ENCODE measurements around the gene LAIR1. TPM values are rescaled to one million over a fixed set of nuclear protein-coding genes. Genes with fewer than 3 reads are reported as not detected.

Gene LAIR1
- total RNA-seq, 4 donors from 2014 or later = 3.1 to 14.5 (median 8.7) TPM

DNA sequence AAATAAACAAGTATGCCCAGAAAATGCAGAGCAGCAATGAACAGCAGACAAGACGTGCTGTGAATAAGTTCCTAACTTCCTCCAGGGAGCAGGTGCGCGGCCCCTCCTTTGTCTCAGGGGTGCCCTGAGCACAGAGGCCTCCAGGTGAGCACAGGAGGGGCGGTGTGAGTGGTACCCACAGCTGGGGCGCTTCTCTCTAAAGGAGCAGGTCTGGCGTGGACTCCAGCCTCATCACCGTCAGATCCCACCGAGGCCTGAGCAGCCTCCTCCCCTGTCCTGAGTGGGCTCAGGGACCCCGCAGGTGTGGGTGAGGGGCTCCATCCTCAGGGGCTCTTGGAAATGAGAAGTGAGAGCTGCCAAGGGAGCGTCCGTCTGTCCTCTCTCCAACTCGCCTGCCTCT, 54.9 kb downstream of the LAIR1 start:
- no peaks in the 10 kb centered on the region for H3K27me3 ChIP-seq
- WGBS, 2 donors = 71 to 75% methylated on average over 12 of the region's 12 CpGs
- no peak overlapping the region for H3K27ac ChIP-seq
- DNase-seq = no peak
- H3K36me3 ChIP-seq = no peaks in the 10 kb centered on the region
- TF ChIP-seq POLR2A (IDR thresholded peaks at IDR 0.05) = no peak
- TF ChIP-seq, protein P1, sequence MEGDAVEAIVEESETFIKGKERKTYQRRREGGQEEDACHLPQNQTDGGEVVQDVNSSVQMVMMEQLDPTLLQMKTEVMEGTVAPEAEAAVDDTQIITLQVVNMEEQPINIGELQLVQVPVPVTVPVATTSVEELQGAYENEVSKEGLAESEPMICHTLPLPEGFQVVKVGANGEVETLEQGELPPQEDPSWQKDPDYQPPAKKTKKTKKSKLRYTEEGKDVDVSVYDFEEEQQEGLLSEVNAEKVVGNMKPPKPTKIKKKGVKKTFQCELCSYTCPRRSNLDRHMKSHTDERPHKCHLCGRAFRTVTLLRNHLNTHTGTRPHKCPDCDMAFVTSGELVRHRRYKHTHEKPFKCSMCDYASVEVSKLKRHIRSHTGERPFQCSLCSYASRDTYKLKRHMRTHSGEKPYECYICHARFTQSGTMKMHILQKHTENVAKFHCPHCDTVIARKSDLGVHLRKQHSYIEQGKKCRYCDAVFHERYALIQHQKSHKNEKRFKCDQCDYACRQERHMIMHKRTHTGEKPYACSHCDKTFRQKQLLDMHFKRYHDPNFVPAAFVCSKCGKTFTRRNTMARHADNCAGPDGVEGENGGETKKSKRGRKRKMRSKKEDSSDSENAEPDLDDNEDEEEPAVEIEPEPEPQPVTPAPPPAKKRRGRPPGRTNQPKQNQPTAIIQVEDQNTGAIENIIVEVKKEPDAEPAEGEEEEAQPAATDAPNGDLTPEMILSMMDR (IDR thresholded peaks at IDR 0.05) = no peak
- intact Hi-C loops (cut with DNase I) = no loop called here
- no peak overlapping the region for H3K4me3 ChIP-seq (replicated peaks in 1 of 3)
- H3K9me3 ChIP-seq = no peaks in the 10 kb centered on the region
- H3K4me1 ChIP-seq = no peaks in the 10 kb centered on the region

DNA sequence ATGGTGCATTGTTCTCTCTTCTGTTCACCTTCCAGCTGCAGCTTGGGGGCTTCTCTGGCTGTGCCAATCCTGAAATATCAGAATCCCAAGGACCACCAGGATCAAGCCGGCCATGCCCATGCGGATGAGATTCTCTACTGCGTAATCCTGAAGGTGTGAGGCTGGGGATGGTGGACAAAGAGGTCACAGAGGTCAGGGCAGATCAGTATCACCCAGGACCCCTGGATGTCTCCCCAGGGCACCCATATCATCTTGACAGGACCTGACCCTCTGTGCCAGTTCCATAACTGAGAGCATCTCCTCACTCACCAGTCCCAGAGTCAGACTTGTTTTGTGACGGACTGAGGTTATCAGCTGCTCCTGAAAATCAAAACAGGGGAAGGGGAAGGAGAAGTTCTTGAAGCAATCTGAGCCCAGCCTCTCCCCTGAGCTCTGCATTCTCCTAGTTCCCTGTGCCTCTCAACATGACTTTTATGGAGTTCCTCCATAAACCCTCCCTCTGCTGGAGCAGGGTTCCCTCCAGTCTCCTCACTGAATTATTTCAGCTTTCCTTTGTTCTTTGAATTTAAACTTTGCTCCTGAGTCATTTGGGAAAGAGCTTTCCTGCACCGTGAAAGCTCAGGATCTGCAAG, 57.2 kb downstream of the LAIR1 start:
- intact Hi-C loops (cut with DNase I) = no loop called here
- Histone ChIP-seq H3K9me3 (no peaks in the 10 kb centered on the region), H3K4me3 (replicated peaks in 1 of 3) (no peak overlapping the region), H3K27ac (no peak overlapping the region), H3K36me3 (no peaks in the 10 kb centered on the region), H3K4me1 (no peaks in the 10 kb centered on the region), H3K27me3 (no peaks in the 10 kb centered on the region)
- TF ChIP-seq POLR2A (IDR thresholded peaks at IDR 0.05) = no peak
- TF ChIP-seq, protein P1 (IDR thresholded peaks at IDR 0.05) = no peak
- 81 to 88% methylated on average over 5 of the region's 5 CpGs for WGBS, 2 donors
- no peak for DNase-seq

DNA sequence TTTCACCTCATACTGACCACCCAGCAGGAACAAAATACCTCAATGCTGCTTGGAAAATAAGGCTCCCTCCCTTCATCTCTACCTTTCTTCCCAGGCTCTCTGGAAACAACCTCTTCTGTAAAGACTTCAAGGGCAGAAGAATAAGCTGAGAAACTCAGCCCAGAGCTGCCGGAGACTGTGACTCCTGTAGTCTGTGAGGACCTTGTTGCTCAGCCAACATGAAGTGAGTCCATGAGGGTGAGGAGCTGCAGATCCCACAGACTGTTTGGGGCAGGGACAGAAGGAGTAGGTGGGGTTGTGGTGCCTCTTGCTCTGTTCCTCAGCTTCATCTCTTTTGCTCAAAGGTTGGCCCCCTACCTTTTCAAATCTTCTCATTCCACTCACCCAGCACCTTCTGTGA, 59.6 kb downstream of the LAIR1 start:
- intact Hi-C loops (cut with DNase I) = no loop called here
- Histone ChIP-seq H3K4me3 (replicated peaks in 1 of 3) (no peak overlapping the region), H3K27me3 (no peaks in the 10 kb centered on the region), H3K27ac (no peak overlapping the region), H3K36me3 (no peaks in the 10 kb centered on the region), H3K9me3 (no peaks in the 10 kb centered on the region), H3K4me1 (no peaks in the 10 kb centered on the region)
- DNase-seq = no peak
- 81 to 85% methylated on average over 1 of the region's 1 CpG for WGBS, 2 donors
- TF ChIP-seq POLR2A (IDR thresholded peaks at IDR 0.05) = no peak
- TF ChIP-seq, protein P1 (IDR thresholded peaks at IDR 0.05) = no peak

DNA sequence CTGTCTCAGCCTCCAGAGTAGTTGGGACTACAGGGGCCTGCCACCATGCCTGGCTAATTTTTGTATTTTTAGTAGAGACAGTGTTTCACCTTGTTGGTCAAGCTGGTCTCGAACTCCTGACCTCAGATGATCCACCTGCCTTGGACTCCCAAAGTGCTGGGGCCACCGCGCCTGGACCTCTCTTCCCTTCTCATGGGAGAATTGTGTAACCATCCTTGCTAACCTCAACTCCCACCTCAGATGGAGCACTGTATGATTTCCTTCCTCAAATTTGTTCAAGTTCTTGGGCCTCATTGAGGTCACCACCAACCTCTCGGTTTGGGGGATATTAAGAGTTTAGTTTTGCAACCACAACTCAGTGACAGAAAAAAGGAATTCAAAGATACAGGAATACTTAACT, 62.5 kb downstream of the LAIR1 start:
- Histone ChIP-seq H3K9me3 (no peaks in the 10 kb centered on the region), H3K36me3 (no peaks in the 10 kb centered on the region), H3K27ac (no peak overlapping the region), H3K4me1 (no peaks in the 10 kb centered on the region), H3K4me3 (replicated peaks in 1 of 3) (no peak overlapping the region), H3K27me3 (no peaks in the 10 kb centered on the region)
- WGBS, 2 donors = 71 to 78% methylated on average over 4 of the region's 4 CpGs
- no peak for DNase-seq
- no peak for TF ChIP-seq POLR2A (IDR thresholded peaks at IDR 0.05)
- TF ChIP-seq, protein P1 (IDR thresholded peaks at IDR 0.05) = no peak
- intact Hi-C loops (cut with DNase I) = no loop called here

Other genes with a start within 250 kb of the LAIR1 start
- gene TFPT, start 249.3 kb downstream of the LAIR1 start, total RNA-seq = 10 to 100 TPM in 3 of 4 donors, 1 to 10 TPM in 1; 7.7 to 17.9 (median 13.5) TPM
- 10 to 100 TPM; 53.6 to 66.7 (median 57.1) TPM for gene PRPF31, start 249.2 kb downstream of the LAIR1 start, total RNA-seq
- gene CNOT3, start 227.2 kb downstream of the LAIR1 start, total RNA-seq = 10 to 100 TPM; 22.4 to 30.3 (median 29.8) TPM
- 10 to 100 TPM in 1 of 4 donors, 1 to 10 TPM in 3; 6.3 to 14.5 (median 8.2) TPM for gene LENG1, start 205.2 kb downstream of the LAIR1 start, total RNA-seq
- 10 to 100 TPM; 42.6 to 91.7 (median 68.5) TPM for gene TMC4, start 191.8 kb downstream of the LAIR1 start, total RNA-seq
- 100 to 1,000 TPM in 1 of 4 donors, 10 to 100 TPM in 3; 47.3 to 101 (median 69.0) TPM for gene MBOAT7, start 175.4 kb downstream of the LAIR1 start, total RNA-seq
- 100 to 1,000 TPM in 1 of 4 donors, 10 to 100 TPM in 3; 58.1 to 102 (median 82.0) TPM for gene TSEN34, start 173.6 kb downstream of the LAIR1 start, total RNA-seq
- 1,000 to 10,000 TPM; 1,847 to 2,152 (median 2,039) TPM for gene RPS9, start 164.1 kb downstream of the LAIR1 start, total RNA-seq
- gene LILRB3, start 141.9 kb downstream of the LAIR1 start, total RNA-seq = 10 to 100 TPM in 2 of 4 donors, 1 to 10 TPM in 1, under 1 TPM in 1; 0.56 to 16.1 (median 10.1) TPM
- 1 to 10 TPM in 2 of 4 donors, under 1 TPM in 1, not detected in 1; 0.46 to 1.6 (median 1.1) TPM for gene LILRA6, start 122.1 kb downstream of the LAIR1 start, total RNA-seq
- gene LILRB5, start 107.7 kb downstream of the LAIR1 start, total RNA-seq = 10 to 100 TPM in 1 of 4 donors, 1 to 10 TPM in 3; 2.0 to 11.4 (median 5.9) TPM
- 1 to 10 TPM in 2 of 4 donors, under 1 TPM in 2; 0.67 to 2.0 (median 1.1) TPM for gene LILRB2, start 83.8 kb downstream of the LAIR1 start, total RNA-seq
- under 1 TPM in 2 of 4 donors, not detected in 2; 0.45 to 0.81 TPM for gene LILRA5, start 51.8 kb downstream of the LAIR1 start, total RNA-seq
- not detected for gene LILRA4, start 25.8 kb downstream of the LAIR1 start, total RNA-seq
- under 1 TPM in 2 of 4 donors, not detected in 2; 0.45 to 0.94 TPM for gene TTYH1, start 50.5 kb upstream of the LAIR1 start, total RNA-seq
- gene LENG8, start 84.3 kb upstream of the LAIR1 start, total RNA-seq = 100 to 1,000 TPM; 124 to 219 (median 157) TPM
- 1 to 10 TPM; 1.3 to 4.6 (median 3.2) TPM for gene LENG9, start 98.8 kb upstream of the LAIR1 start, total RNA-seq
- gene CDC42EP5, start 108.4 kb upstream of the LAIR1 start, total RNA-seq = 10 to 100 TPM in 2 of 4 donors, 1 to 10 TPM in 2; 1.8 to 18.7 (median 12.1) TPM
- not detected for gene LAIR2, start 137.9 kb upstream of the LAIR1 start, total RNA-seq
- 1 to 10 TPM in 2 of 4 donors, under 1 TPM in 2; 0.24 to 1.4 (median 0.83) TPM for gene LILRA2, start 208.9 kb upstream of the LAIR1 start, total RNA-seq
- gene LILRA1, start 228.7 kb upstream of the LAIR1 start, total RNA-seq = under 1 TPM in 1 of 4 donors, not detected in 3; 0.54 TPM